IMR-90 (cell line): ENCODE data around the gene APC.

Experiments used
- CEBPB ChIP-seq: IDR thresholded peaks from 2 replicates; pipeline ENCODE4 v1.6.1; 2012; ENCODE audit warnings: low read depth, low read length, improper control_type of control experiment
- CHD1 ChIP-seq: IDR thresholded peaks from 2 replicates; pipeline ENCODE4 v1.6.1; 2012; ENCODE audit warnings: low read depth, low read length, improper control_type of control experiment
- MAZ ChIP-seq: IDR thresholded peaks from 2 replicates; pipeline ENCODE4 v1.6.1; 2012; ENCODE audit warnings: low read depth, mild to moderate bottlenecking, low read length, improper control_type of control experiment, moderate library complexity, borderline replicate concordance
- MXI1 ChIP-seq: IDR thresholded peaks from 2 replicates; pipeline ENCODE4 v1.6.1; 2012; ENCODE audit warnings: low read depth, mild to moderate bottlenecking, low read length, moderate library complexity, borderline replicate concordance
- NFE2L2 ChIP-seq: fragments of 150-350 bp; IDR thresholded peaks from 2 replicates; pipeline ENCODE4 v1.6.1; 2016; ENCODE audit warnings: low read depth, mild to moderate bottlenecking, low read length
- POLR2A ChIP-seq: IDR thresholded peaks from 2 replicates; pipeline ENCODE4 v1.6.1; 2012; ENCODE audit warnings: mild to moderate bottlenecking, low read depth, low read length
- RFX5 ChIP-seq: IDR thresholded peaks from 2 replicates; pipeline ENCODE4 v1.8.0; 2012; ENCODE audit warnings: low read depth, mild to moderate bottlenecking, low read length, moderate library complexity
- SMC3 ChIP-seq: fragments of 150-350 bp; IDR thresholded peaks from 2 replicates; pipeline ENCODE4 v1.6.1; 2016; ENCODE audit warnings: low read depth, mild to moderate bottlenecking, antibody characterized with exemption, low read length, moderate library complexity
- USF2 ChIP-seq: fragments of 150-350 bp; IDR thresholded peaks from 2 replicates; pipeline ENCODE4 v1.6.1; 2017; ENCODE audit warnings: mild to moderate bottlenecking, antibody characterized with exemption, low read length, low read depth
- TF ChIP-seq, protein P1 (sequence below): conservative IDR thresholded peaks from 2 replicates; pipeline ENCODE4 v1.5.1; 2012; ENCODE audit warnings: mild to moderate bottlenecking, low read depth, low read length, improper control_type of control experiment
- TF ChIP-seq, protein P2 (sequence below): fragments of 150-350 bp; IDR thresholded peaks from 2 replicates; pipeline ENCODE4 v1.6.1; 2016; ENCODE audit warnings: low read depth, mild to moderate bottlenecking, low read length, moderate library complexity, borderline replicate concordance

DNA sequence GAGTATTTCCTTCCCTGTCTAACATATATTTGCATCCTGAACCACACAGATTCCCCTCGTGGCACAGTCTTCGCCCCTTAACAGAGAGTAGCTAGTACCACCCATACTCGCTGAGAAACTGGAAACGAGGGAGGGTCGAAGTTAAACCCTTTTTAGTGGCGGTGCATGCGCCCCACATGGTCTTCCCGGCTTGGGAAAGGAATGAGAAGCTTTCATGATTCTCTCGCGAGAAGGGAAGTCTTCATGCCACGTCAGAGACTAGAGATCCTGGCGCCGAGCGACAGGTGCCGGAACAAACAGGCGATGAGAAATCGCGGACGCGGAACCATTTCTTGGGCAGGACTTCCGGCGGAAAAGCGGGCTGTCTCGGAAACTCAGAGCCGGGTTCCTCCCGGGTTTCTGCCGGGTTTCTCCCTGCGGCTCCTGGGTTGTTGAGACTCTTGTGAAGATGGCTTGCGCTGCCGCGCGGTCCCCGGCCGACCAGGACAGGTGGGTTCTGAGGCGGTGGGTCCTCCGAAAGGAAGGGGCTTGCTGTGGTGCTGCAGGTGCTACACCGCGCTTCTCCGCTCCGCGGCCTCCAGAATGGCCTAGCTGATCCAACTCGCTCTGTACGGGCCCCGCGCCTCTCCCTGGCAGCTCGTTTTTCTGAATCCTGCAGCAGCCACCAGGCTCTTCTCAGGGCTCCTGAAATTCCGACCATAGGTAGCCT lies 123.4 kb downstream of the APC start, which contains the start of gene SRP19:
- TF ChIP-seq RFX5 (no peak), MXI1 (peak; percentile 91; the same call in 1 of the 2 replicates), NFE2L2 (no peak), POLR2A (peak; percentile 85), CHD1 (peak; percentile 95), SMC3 (no peak), USF2 (peak; percentile 58), MAZ (peak; percentile 56), CEBPB (no peak)
- TF ChIP-seq, protein P1, sequence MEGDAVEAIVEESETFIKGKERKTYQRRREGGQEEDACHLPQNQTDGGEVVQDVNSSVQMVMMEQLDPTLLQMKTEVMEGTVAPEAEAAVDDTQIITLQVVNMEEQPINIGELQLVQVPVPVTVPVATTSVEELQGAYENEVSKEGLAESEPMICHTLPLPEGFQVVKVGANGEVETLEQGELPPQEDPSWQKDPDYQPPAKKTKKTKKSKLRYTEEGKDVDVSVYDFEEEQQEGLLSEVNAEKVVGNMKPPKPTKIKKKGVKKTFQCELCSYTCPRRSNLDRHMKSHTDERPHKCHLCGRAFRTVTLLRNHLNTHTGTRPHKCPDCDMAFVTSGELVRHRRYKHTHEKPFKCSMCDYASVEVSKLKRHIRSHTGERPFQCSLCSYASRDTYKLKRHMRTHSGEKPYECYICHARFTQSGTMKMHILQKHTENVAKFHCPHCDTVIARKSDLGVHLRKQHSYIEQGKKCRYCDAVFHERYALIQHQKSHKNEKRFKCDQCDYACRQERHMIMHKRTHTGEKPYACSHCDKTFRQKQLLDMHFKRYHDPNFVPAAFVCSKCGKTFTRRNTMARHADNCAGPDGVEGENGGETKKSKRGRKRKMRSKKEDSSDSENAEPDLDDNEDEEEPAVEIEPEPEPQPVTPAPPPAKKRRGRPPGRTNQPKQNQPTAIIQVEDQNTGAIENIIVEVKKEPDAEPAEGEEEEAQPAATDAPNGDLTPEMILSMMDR: no peak
- TF ChIP-seq, protein P2, sequence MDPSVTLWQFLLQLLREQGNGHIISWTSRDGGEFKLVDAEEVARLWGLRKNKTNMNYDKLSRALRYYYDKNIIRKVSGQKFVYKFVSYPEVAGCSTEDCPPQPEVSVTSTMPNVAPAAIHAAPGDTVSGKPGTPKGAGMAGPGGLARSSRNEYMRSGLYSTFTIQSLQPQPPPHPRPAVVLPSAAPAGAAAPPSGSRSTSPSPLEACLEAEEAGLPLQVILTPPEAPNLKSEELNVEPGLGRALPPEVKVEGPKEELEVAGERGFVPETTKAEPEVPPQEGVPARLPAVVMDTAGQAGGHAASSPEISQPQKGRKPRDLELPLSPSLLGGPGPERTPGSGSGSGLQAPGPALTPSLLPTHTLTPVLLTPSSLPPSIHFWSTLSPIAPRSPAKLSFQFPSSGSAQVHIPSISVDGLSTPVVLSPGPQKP: no peak
